ENCODE data around the gene DOCK3. TPM values are rescaled to one million over a fixed set of nuclear protein-coding genes. Genes with fewer than 3 reads are reported as not detected.

DOCK3 gene
- total RNA-seq, 3 donors from 2014 or later (not counting 1 experiment from before 2014, with no cell fraction given) = 1.4 to 2.4 (median 1.7) TPM

DNA sequence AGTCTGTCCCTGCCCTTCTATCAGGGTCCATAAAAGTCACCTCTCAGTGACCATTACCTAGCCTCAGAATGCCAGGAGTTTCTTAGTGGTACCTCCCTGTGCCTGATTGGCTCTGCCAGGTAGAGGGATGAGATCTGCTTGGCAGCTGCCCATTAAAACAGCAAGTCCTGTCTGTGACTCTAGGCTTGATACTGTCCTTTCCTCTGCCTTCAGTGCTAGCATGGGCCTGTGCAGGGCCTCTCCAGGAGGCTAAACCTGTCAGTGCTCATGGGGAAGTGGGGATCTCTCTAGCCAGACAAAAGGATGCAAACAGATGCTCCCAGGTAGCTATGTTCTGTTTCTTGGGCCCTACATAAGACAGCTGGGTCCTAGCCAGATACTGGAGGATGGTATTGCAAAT is 700.4 kb downstream of the DOCK3 start:
- peaks cover 7% of the 10 kb centered on the region for H3K4me1 ChIP-seq (ENCODE audit: control insufficient read depth, insufficient read depth, low read length)
- no peaks in the 10 kb centered on the region for H3K27me3 ChIP-seq (ENCODE audit: control insufficient read depth, insufficient read depth, low read length)
- no peaks in the 10 kb centered on the region for H3K9me3 ChIP-seq (ENCODE audit: control insufficient read depth, insufficient read depth, low read length)
- no peaks in the 10 kb centered on the region for H3K4me1 Mint-ChIP-seq
- DNase-seq = no peak
- no peak for ATAC-seq
- H3K4me3 ChIP-seq (ENCODE audit: low read length) = no peak overlapping the region
- H3K36me3 Mint-ChIP-seq = no peaks in the 10 kb centered on the region
- TF ChIP-seq, protein P1, sequence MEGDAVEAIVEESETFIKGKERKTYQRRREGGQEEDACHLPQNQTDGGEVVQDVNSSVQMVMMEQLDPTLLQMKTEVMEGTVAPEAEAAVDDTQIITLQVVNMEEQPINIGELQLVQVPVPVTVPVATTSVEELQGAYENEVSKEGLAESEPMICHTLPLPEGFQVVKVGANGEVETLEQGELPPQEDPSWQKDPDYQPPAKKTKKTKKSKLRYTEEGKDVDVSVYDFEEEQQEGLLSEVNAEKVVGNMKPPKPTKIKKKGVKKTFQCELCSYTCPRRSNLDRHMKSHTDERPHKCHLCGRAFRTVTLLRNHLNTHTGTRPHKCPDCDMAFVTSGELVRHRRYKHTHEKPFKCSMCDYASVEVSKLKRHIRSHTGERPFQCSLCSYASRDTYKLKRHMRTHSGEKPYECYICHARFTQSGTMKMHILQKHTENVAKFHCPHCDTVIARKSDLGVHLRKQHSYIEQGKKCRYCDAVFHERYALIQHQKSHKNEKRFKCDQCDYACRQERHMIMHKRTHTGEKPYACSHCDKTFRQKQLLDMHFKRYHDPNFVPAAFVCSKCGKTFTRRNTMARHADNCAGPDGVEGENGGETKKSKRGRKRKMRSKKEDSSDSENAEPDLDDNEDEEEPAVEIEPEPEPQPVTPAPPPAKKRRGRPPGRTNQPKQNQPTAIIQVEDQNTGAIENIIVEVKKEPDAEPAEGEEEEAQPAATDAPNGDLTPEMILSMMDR (IDR thresholded peaks at IDR 0.05) = no peak
- intact Hi-C loops (cut with micrococcal nuclease) = no loop called here
- no peaks in the 10 kb centered on the region for H3K9me3 Mint-ChIP-seq
- H3K27me3 Mint-ChIP-seq (ENCODE audit: low read depth in 2 of 2) = peaks cover 0 to 2% of the 10 kb centered on the region in 2 donors
- H3K27ac ChIP-seq (ENCODE audit: low read length) = no peak overlapping the region
- H3K36me3 ChIP-seq (ENCODE audit: control insufficient read depth, insufficient read depth, low read length) = no peaks in the 10 kb centered on the region
- H3K4me3 Mint-ChIP-seq = no peak overlapping the region
- no peak overlapping the region for H3K27ac Mint-ChIP-seq

DNA sequence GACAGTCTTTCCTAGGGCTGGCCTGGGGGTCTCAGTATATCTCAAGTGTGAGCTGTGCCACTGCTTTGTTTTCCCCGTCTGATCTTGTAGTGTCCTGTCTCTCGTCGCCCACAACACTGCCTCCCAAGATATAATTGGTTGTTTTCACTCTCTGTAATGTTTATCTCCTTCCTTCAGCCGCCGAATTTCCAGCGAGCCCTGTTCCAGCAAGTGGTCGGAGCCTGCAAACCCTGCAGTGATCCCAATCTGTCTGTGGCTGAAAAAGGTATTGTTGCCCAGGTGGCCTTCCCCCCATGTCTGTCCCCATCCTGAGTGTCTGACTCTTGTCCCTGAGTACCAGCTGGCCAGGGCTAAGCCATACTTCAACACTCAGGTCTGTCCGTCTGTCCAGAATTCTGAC is 700.8 kb downstream of the DOCK3 start:
- no peak overlapping the region for H3K4me3 ChIP-seq (ENCODE audit: low read length)
- Mint-ChIP-seq H3K36me3 (no peaks in the 10 kb centered on the region), H3K27ac (no peak overlapping the region), H3K27me3 (ENCODE audit: low read depth in 2 of 2) (peaks cover 0 to 2% of the 10 kb centered on the region in 2 donors), H3K4me3 (no peak overlapping the region), H3K4me1 (no peaks in the 10 kb centered on the region), H3K9me3 (no peaks in the 10 kb centered on the region)
- TF ChIP-seq, protein P1 (IDR thresholded peaks at IDR 0.05) = no peak
- H3K27me3 ChIP-seq (ENCODE audit: control insufficient read depth, insufficient read depth, low read length) = no peaks in the 10 kb centered on the region
- WGBS (ENCODE audit: insufficient coverage) = 91% methylated on average over 8 of the region's 8 CpGs
- no peak for DNase-seq
- no peaks in the 10 kb centered on the region for H3K9me3 ChIP-seq (ENCODE audit: control insufficient read depth, insufficient read depth, low read length)
- no peaks in the 10 kb centered on the region for H3K36me3 ChIP-seq (ENCODE audit: control insufficient read depth, insufficient read depth, low read length)
- H3K4me1 ChIP-seq (ENCODE audit: control insufficient read depth, insufficient read depth, low read length) = peaks cover 7% of the 10 kb centered on the region
- intact Hi-C loops (cut with micrococcal nuclease) = no loop called here
- no peak for ATAC-seq
- no peak overlapping the region for H3K27ac ChIP-seq (ENCODE audit: low read length)

DNA sequence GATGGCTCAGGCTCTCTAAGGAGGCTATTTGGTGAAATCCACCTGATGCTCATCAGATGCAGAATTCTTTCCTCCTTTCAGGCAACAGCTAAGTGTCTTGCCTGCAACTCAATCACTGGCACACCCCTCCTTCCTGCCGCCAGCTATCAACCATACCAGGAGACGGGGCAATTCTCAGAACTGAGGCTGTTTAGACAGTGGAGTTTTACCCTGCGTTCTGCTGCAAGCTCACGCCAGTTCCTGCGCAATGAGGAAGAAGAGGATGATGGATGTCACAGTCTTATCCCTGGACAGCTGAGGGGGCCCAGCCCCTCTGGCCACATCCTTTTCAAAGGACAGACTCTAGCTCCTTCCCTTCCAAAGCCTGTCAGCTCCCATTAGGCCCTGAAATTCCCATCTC is 703.3 kb downstream of the DOCK3 start:
- TF ChIP-seq, protein P1 (IDR thresholded peaks at IDR 0.05) = no peak
- H3K36me3 ChIP-seq (ENCODE audit: control insufficient read depth, insufficient read depth, low read length) = no peaks in the 10 kb centered on the region
- H3K4me1 ChIP-seq (ENCODE audit: control insufficient read depth, insufficient read depth, low read length) = peaks cover 7% of the 10 kb centered on the region
- Mint-ChIP-seq H3K36me3 (no peaks in the 10 kb centered on the region), H3K9me3 (no peaks in the 10 kb centered on the region), H3K27ac (no peak overlapping the region), H3K4me3 (no peak overlapping the region), H3K27me3 (ENCODE audit: low read depth in 2 of 2) (peaks cover 0 to 2% of the 10 kb centered on the region in 2 donors), H3K4me1 (no peaks in the 10 kb centered on the region)
- intact Hi-C loops (cut with micrococcal nuclease) = no loop called here
- no peaks in the 10 kb centered on the region for H3K9me3 ChIP-seq (ENCODE audit: control insufficient read depth, insufficient read depth, low read length)
- H3K27me3 ChIP-seq (ENCODE audit: control insufficient read depth, insufficient read depth, low read length) = no peaks in the 10 kb centered on the region
- ATAC-seq (no peak), DNase-seq (no peak)
- H3K27ac ChIP-seq (ENCODE audit: low read length) = no peak overlapping the region
- no peak overlapping the region for H3K4me3 ChIP-seq (ENCODE audit: low read length)
- 63% methylated on average over 5 of the region's 5 CpGs for WGBS (ENCODE audit: insufficient coverage)

- 73% methylated on average over 2 of the region's 2 CpGs for WGBS (ENCODE audit: insufficient coverage)
- H3K27ac Mint-ChIP-seq = no peak overlapping the region
- DNase-seq = no peak
These were observed 704.0 kb downstream of the DOCK3 start for GRCh38 chr3:51378726-51379125.

More at GRCh38 chr3:51378726-51379125, 704.0 kb downstream of the DOCK3 start:
- Histone ChIP-seq H3K36me3 (ENCODE audit: control insufficient read depth, insufficient read depth, low read length) (no peaks in the 10 kb centered on the region), H3K27ac (ENCODE audit: low read length) (no peak overlapping the region), H3K4me1 (ENCODE audit: control insufficient read depth, insufficient read depth, low read length) (peaks cover 7% of the 10 kb centered on the region), H3K4me3 (ENCODE audit: low read length) (no peak overlapping the region), H3K27me3 (ENCODE audit: control insufficient read depth, insufficient read depth, low read length) (no peaks in the 10 kb centered on the region), H3K9me3 (ENCODE audit: control insufficient read depth, insufficient read depth, low read length) (no peaks in the 10 kb centered on the region)
- Mint-ChIP-seq H3K36me3 (no peaks in the 10 kb centered on the region), H3K9me3 (no peaks in the 10 kb centered on the region), H3K27me3 (ENCODE audit: low read depth in 2 of 2) (peaks cover 0 to 2% of the 10 kb centered on the region in 2 donors), H3K4me1 (peaks cover under 1 to 2% of the 10 kb centered on the region in 2 donors), H3K4me3 (no peak overlapping the region)
- TF ChIP-seq, protein P1 (IDR thresholded peaks at IDR 0.05) = no peak
- intact Hi-C loops (cut with micrococcal nuclease) = no loop called here
- ATAC-seq = no peak
